Caco-2 (cell line): ENCODE data around the gene SNAP47. TPM values are rescaled to one million over a fixed set of nuclear protein-coding genes. Genes with fewer than 3 reads are reported as not detected.

Source experiments
- BruUV-seq: library from RNA; stranded (reverse); fragments of 400-500 nt; replicated peaks from 2 replicates; lab custom pipeline; 2021; lab: Mats Ljungman, UMichigan
- CTCF ChIA-PET: fragments of 300-600 bp; sonication (Branson Sonifier 250); formaldehyde crosslinking; loops from one replicate; lab custom pipeline; 2022; ENCODE audit warnings: antibody characterized with exemption; lab: Charles Lee
- POLR2A ChIA-PET: fragments of 300-600 bp; sonication (Branson Sonifier 250); formaldehyde crosslinking; loops from one replicate; lab custom pipeline; 2022; ENCODE audit warnings: antibody characterized with exemption; lab: Charles Lee
- DNase-seq, 2 experiments: peaks; one replicate each; pipeline versions ENCODE4 v3.0.0 to v3.0.0-alpha.2; 2020 to 2022
- H3K27me3 ChIP-seq: replicated peaks from 2 replicates; pipeline ENCODE4 v1.6.0; 2011; ENCODE audit warnings: low read length; ENCODE audit not compliant: control insufficient read depth, insufficient read depth
- H3K36me3 ChIP-seq: 2 replicates; pipeline ENCODE4 v1.5.1; 2011; ENCODE audit warnings: low read length; ENCODE audit not compliant: control insufficient read depth, insufficient read depth
- H3K4me1 ChIP-seq: fragments of 250-450 bp; sonication (Bioruptor Pico); 2 replicates; pipeline ENCODE4 v1.5.1; 2020; ENCODE audit warnings: mild to moderate bottlenecking
- H3K4me3 ChIP-seq: 2 replicates; pipeline ENCODE4 v1.5.1; 2011; ENCODE audit warnings: low read depth, mild to moderate bottlenecking, control low read depth, low read length
- H3K9me3 ChIP-seq: fragments of 250-450 bp; sonication (Bioruptor Pico); 2 replicates; pipeline ENCODE4 v1.5.1; 2020; ENCODE audit warnings: mild to moderate bottlenecking, moderate library complexity
- H3K27ac Mint-ChIP-seq: one replicate; pipeline ENCODE4 v1.8.0; 2022; ENCODE audit warnings: mixed read lengths; ENCODE audit not compliant: unreplicated experiment
- H3K27me3 Mint-ChIP-seq: one replicate; pipeline ENCODE4 v1.8.0; 2022; ENCODE audit warnings: mixed read lengths; ENCODE audit not compliant: insufficient read depth, unreplicated experiment
- H3K36me3 Mint-ChIP-seq: one replicate; pipeline ENCODE4 v1.8.0; 2022; ENCODE audit warnings: mild to moderate bottlenecking, mixed read lengths; ENCODE audit not compliant: insufficient read depth, unreplicated experiment
- H3K4me1 Mint-ChIP-seq: one replicate; pipeline ENCODE4 v1.8.0; 2022; ENCODE audit warnings: low read depth, mixed read lengths; ENCODE audit not compliant: unreplicated experiment
- H3K4me3 Mint-ChIP-seq: one replicate; pipeline ENCODE4 v1.8.0; 2022; ENCODE audit warnings: mild to moderate bottlenecking, moderate library complexity, mixed read lengths; ENCODE audit not compliant: unreplicated experiment
- H3K9me3 Mint-ChIP-seq: one replicate; pipeline ENCODE4 v1.8.0; 2022; ENCODE audit warnings: mixed read lengths; ENCODE audit not compliant: unreplicated experiment
- CTCF ChIP-seq, 2 experiments: fragments of 200-600 bp in 1 of 2; IDR thresholded peaks; 1 replicate in 1 of 2; 2 replicates in 1 of 2; pipeline versions ENCODE4 v1.5.1 to v1.8.0; 2011 to 2022; ENCODE audit warnings: antibody characterized with exemption in 1 of 2, control low read depth in 1 of 2, inconsistent platforms in 1 of 2, low read depth in 1 of 2, low read length in 1 of 2, mild to moderate bottlenecking in 1 of 2, moderate library complexity in 1 of 2; ENCODE audit not compliant: insufficient read depth in 1 of 2, severe bottlenecking in 1 of 2, unreplicated experiment in 1 of 2
- intact Hi-C: fragments of 100-400 bp; cut with micrococcal nuclease; formaldehyde crosslinking; loops from one replicate; pipeline ENCODE4 v1.10.0; 2022; ENCODE audit not compliant: unreplicated experiment
- total RNA-seq: library from RNA; stranded (reverse); gene quantifications from 2 replicates; pipeline ENCODE4 v1.2.3, GENCODE V29; 2022

The SNAP47 gene
- total RNA-seq, 1 experiment from 2014 or later = 29.1 TPM

GRCh38 chr1:227798078-227798802 is 63.0 kb downstream of the SNAP47 start:
- no peaks in the 10 kb centered on the region for H3K4me1 ChIP-seq
- no peak overlapping the region for H3K4me3 ChIP-seq
- no peak overlapping the region for H3K4me3 Mint-ChIP-seq
- H3K27me3 ChIP-seq = no peaks in the 10 kb centered on the region
- no peaks in the 10 kb centered on the region for H3K4me1 Mint-ChIP-seq
- BruUV-seq = no TSS peak
- H3K36me3 Mint-ChIP-seq = no peaks in the 10 kb centered on the region
- H3K27me3 Mint-ChIP-seq = peaks cover 5% of the 10 kb centered on the region
- ChIA-PET POLR2A (no interaction called here), CTCF (no interaction called here)
- no peak for DNase-seq
- H3K9me3 Mint-ChIP-seq = no peaks in the 10 kb centered on the region
- TF ChIP-seq CTCF (IDR thresholded peaks at IDR 0.05; ENCODE audit: insufficient read depth in 1 of 2, low read depth in 1 of 2, low read length in 1 of 2, severe bottlenecking in 1 of 2, unreplicated experiment in 1 of 2) = no peak
- H3K27ac Mint-ChIP-seq = no peak overlapping the region
- intact Hi-C loops = no loop called here
- no peaks in the 10 kb centered on the region for H3K9me3 ChIP-seq
- H3K36me3 ChIP-seq = no peaks in the 10 kb centered on the region

- no peak overlapping the region for H3K4me3 Mint-ChIP-seq
- ChIA-PET POLR2A (no interaction called here), CTCF (no interaction called here)
- H3K4me1 Mint-ChIP-seq = no peaks in the 10 kb centered on the region
- intact Hi-C loops = no loop called here
- TF ChIP-seq CTCF (IDR thresholded peaks at IDR 0.05; ENCODE audit: insufficient read depth in 1 of 2, low read depth in 1 of 2, low read length in 1 of 2, severe bottlenecking in 1 of 2, unreplicated experiment in 1 of 2) = no peak
- Histone ChIP-seq H3K4me1 (no peaks in the 10 kb centered on the region), H3K27me3 (no peaks in the 10 kb centered on the region), H3K9me3 (no peaks in the 10 kb centered on the region), H3K36me3 (no peaks in the 10 kb centered on the region), H3K4me3 (no peak overlapping the region)
- no peaks in the 10 kb centered on the region for H3K9me3 Mint-ChIP-seq
- no TSS peak for BruUV-seq
- peaks cover 14% of the 10 kb centered on the region for H3K27me3 Mint-ChIP-seq
- no peak for DNase-seq
- no peaks in the 10 kb centered on the region for H3K36me3 Mint-ChIP-seq
- no peak overlapping the region for H3K27ac Mint-ChIP-seq
Measured at GRCh38 chr1:227799756-227800155, 64.5 kb downstream of the SNAP47 start.

GRCh38 chr1:227803933-227804332 is 68.7 kb downstream of the SNAP47 start:
- Histone ChIP-seq H3K4me1 (no peaks in the 10 kb centered on the region), H3K27me3 (no peaks in the 10 kb centered on the region), H3K4me3 (no peak overlapping the region), H3K36me3 (no peaks in the 10 kb centered on the region), H3K9me3 (no peaks in the 10 kb centered on the region)
- intact Hi-C loops = no loop called here
- no peak for TF ChIP-seq CTCF (IDR thresholded peaks at IDR 0.05; ENCODE audit: insufficient read depth in 1 of 2, low read depth in 1 of 2, low read length in 1 of 2, severe bottlenecking in 1 of 2, unreplicated experiment in 1 of 2)
- BruUV-seq = no TSS peak
- H3K27me3 Mint-ChIP-seq = peaks cover 17% of the 10 kb centered on the region
- ChIA-PET POLR2A (no interaction called here), CTCF (no interaction called here)
- no peak overlapping the region for H3K27ac Mint-ChIP-seq
- peaks cover 11% of the 10 kb centered on the region for H3K9me3 Mint-ChIP-seq
- no peak overlapping the region for H3K4me3 Mint-ChIP-seq
- no peaks in the 10 kb centered on the region for H3K36me3 Mint-ChIP-seq
- no peaks in the 10 kb centered on the region for H3K4me1 Mint-ChIP-seq
- DNase-seq = no peak
